Muscle of leg (tissue), 16 donors: ENCODE data around the gene CLSTN1. TPM values are rescaled to one million over a fixed set of nuclear protein-coding genes. Genes with fewer than 3 reads are reported as not detected.
A peak's percentile ranks its signal among the peaks of the same experiment; 100 is the strongest.

Experiments used
- DNase-seq: peaks from one replicate; pipeline ENCODE4 v3.0.0; 2013
- H3K27ac ChIP-seq: one replicate; pipeline ENCODE4 v1.5.1; 2013; ENCODE audit warnings: mild to moderate bottlenecking, low read length, control low read depth
- H3K27me3 ChIP-seq: one replicate; pipeline ENCODE4 v1.6.1; 2013; ENCODE audit warnings: low read length; ENCODE audit not compliant: control insufficient read depth, insufficient read depth
- H3K36me3 ChIP-seq: one replicate; pipeline ENCODE4 v1.6.1; 2013; ENCODE audit warnings: low read length; ENCODE audit not compliant: control insufficient read depth, insufficient read depth
- H3K4me1 ChIP-seq: one replicate; pipeline ENCODE4 v1.6.1; 2013; ENCODE audit warnings: low read length; ENCODE audit not compliant: control insufficient read depth, insufficient read depth
- H3K4me3 ChIP-seq: one replicate; pipeline ENCODE4 v1.5.1; 2013; ENCODE audit warnings: low read length, control low read depth
- H3K9me3 ChIP-seq: replicated peaks from 2 replicates; pipeline ENCODE4 v1.6.1; 2013; ENCODE audit warnings: low read depth, low read length; ENCODE audit not compliant: control insufficient read depth
- WGBS: methylation state at CpG from one replicate; pipeline ENCODE4 v1.1.5; 2013; ENCODE audit warnings: missing lambda C conversion rate; ENCODE audit not compliant: insufficient coverage; 5-methylcytosine and 5-hydroxymethylcytosine counted together
- long read RNA-seq, 11 donors: transcript quantifications; one replicate each; lab custom pipeline, GENCODE V29; 2026
- polyA plus RNA-seq, 8 donors: library from polyadenylated mRNA; unstranded; fragments of 120-200 nt; gene quantifications; one replicate each; pipeline versions ENCODE4 v1.2.1 to v1.2.3, GENCODE V29; 2013; ENCODE audit warnings: inconsistent platforms in 1 of 8, low replicate concordance in 1 of 8; ENCODE audit not compliant: insufficient read length in 8 of 8, insufficient read depth in 1 of 8
- total RNA-seq: library from RNA; stranded (reverse); fragments of 120-200 nt; gene quantifications from one replicate; pipeline ENCODE4 v1.2.4, GENCODE V29; 2013

The CLSTN1 gene
- 39.3 TPM for total RNA-seq
- 100 to 1,000 TPM in 1 of 8 donors, 10 to 100 TPM in 7; 64.2 to 102 (median 82.9) TPM for polyA plus RNA-seq
- long read RNA-seq, donor 1, full-length matches to known transcripts, result 2 of 2 reads
- long read RNA-seq, donor 1, partial matches to known transcripts, result 0 of 2 reads
- long read RNA-seq, donor 1, other reads (novel, unspliced or antisense), result 0 of 2 reads
- long read RNA-seq, donor 2, result 0 reads
- long read RNA-seq, donor 3, full-length matches to known transcripts, result 3 of 10 reads
- long read RNA-seq, donor 3, partial matches to known transcripts, result 7 of 10 reads
- long read RNA-seq, donor 3, other reads (novel, unspliced or antisense), result 0 of 10 reads
- long read RNA-seq, donor 4, full-length matches to known transcripts, result 3 of 11 reads
- long read RNA-seq, donor 4, partial matches to known transcripts, result 8 of 11 reads
- long read RNA-seq, donor 4, other reads (novel, unspliced or antisense), result 0 of 11 reads
- long read RNA-seq, donor 5, full-length matches to known transcripts, result 12 of 42 reads
- long read RNA-seq, donor 5, partial matches to known transcripts, result 30 of 42 reads
- long read RNA-seq, donor 5, other reads (novel, unspliced or antisense), result 0 of 42 reads
- long read RNA-seq, donor 6, full-length matches to known transcripts, result 12 of 32 reads
- long read RNA-seq, donor 6, partial matches to known transcripts, result 20 of 32 reads
- long read RNA-seq, donor 6, other reads (novel, unspliced or antisense), result 0 of 32 reads
- long read RNA-seq, donor 7, full-length matches to known transcripts, result 8 of 18 reads
- long read RNA-seq, donor 7, partial matches to known transcripts, result 10 of 18 reads
- long read RNA-seq, donor 7, other reads (novel, unspliced or antisense), result 0 of 18 reads
- long read RNA-seq, donor 8, full-length matches to known transcripts, result 1 of 27 reads
- long read RNA-seq, donor 8, partial matches to known transcripts, result 26 of 27 reads
- long read RNA-seq, donor 8, other reads (novel, unspliced or antisense), result 0 of 27 reads
- long read RNA-seq, donor 9, full-length matches to known transcripts, result 3 of 9 reads
- long read RNA-seq, donor 9, partial matches to known transcripts, result 6 of 9 reads
- long read RNA-seq, donor 9, other reads (novel, unspliced or antisense), result 0 of 9 reads
- long read RNA-seq, donor 10, full-length matches to known transcripts, result 7 of 7 reads
- long read RNA-seq, donor 10, partial matches to known transcripts, result 0 of 7 reads
- long read RNA-seq, donor 10, other reads (novel, unspliced or antisense), result 0 of 7 reads
- long read RNA-seq, donor 11, full-length matches to known transcripts, result 4 of 15 reads
- long read RNA-seq, donor 11, partial matches to known transcripts, result 11 of 15 reads
- long read RNA-seq, donor 11, other reads (novel, unspliced or antisense), result 0 of 15 reads

GRCh38 chr1:9823943-9824701 is at the start of gene CLSTN1:
Gene CLSTN1, minus strand, starts transcription at chr1:9823965. Its CDS starts 232 bp downstream, at chr1:9823733.
- peaks cover 3% of the 10 kb centered on the region for H3K36me3 ChIP-seq
- WGBS, result under 1% methylated on average over 71 of the region's 93 CpGs
- peak; percentile 96 for DNase-seq
- no peaks in the 10 kb centered on the region for H3K9me3 ChIP-seq
- peaks cover 4% of the 10 kb centered on the region for H3K27me3 ChIP-seq
- H3K4me1 ChIP-seq, result peaks cover 15% of the 10 kb centered on the region
- peak within 1 kb of the TSS; percentile 74 for H3K4me3 ChIP-seq
- H3K27ac ChIP-seq, result peak within 1 kb of the TSS; percentile 80

DNA sequence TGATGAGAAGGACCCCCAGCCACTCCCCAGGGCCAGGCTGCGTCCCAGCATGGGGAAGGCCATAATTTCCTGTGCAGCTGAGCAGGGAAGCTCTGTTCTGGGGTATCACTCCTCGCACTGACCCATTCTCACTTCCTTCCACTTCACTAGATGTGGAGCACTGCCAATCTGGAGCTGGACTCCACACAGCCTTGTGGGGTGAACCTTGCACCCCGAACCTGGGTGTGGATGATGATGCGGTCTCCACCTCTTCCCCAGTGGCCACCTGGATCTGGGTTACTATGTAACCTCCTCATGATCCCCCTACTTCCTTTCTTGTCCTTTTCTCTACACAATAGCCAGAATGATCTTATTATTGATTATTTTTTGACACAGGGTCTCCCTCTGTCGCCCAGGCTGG is 49.6 kb upstream of the CLSTN1 start:
- no peak for DNase-seq
- peaks cover 34% of the 10 kb centered on the region for H3K36me3 ChIP-seq
- 86% methylated on average over 1 of the region's 5 CpGs for WGBS
- H3K4me3 ChIP-seq, result no peak overlapping the region
- no peaks in the 10 kb centered on the region for H3K9me3 ChIP-seq
- H3K27ac ChIP-seq, result peak overlapping the region; percentile 76
- peaks cover 66% of the 10 kb centered on the region for H3K4me1 ChIP-seq
- no peaks in the 10 kb centered on the region for H3K27me3 ChIP-seq

GRCh38 chr1:9872430-9873165 is 48.8 kb upstream of the CLSTN1 start:
- peak; percentile 72 for DNase-seq
- no peaks in the 10 kb centered on the region for H3K9me3 ChIP-seq
- H3K27me3 ChIP-seq, result no peaks in the 10 kb centered on the region
- H3K27ac ChIP-seq, result peak overlapping the region; percentile 78
- H3K36me3 ChIP-seq, result peaks cover 37% of the 10 kb centered on the region
- H3K4me3 ChIP-seq, result no peak overlapping the region
- peaks cover 59% of the 10 kb centered on the region for H3K4me1 ChIP-seq
- WGBS, result 76% methylated on average over 8 of the region's 11 CpGs

- Histone ChIP-seq H3K27me3 (no peaks in the 10 kb centered on the region), H3K4me3 (no peak overlapping the region), H3K36me3 (peaks cover 40% of the 10 kb centered on the region), H3K4me1 (peaks cover 55% of the 10 kb centered on the region), H3K9me3 (no peaks in the 10 kb centered on the region), H3K27ac (peak overlapping the region; percentile 78)
- no peak for DNase-seq
- WGBS, result 79% methylated on average over 16 of the region's 20 CpGs
These were observed 48.1 kb upstream of the CLSTN1 start for GRCh38 chr1:9871707-9872425.

GRCh38 chr1:9871021-9871420 is 47.3 kb upstream of the CLSTN1 start:
- Histone ChIP-seq H3K27me3 (no peaks in the 10 kb centered on the region), H3K4me3 (no peak overlapping the region), H3K36me3 (peaks cover 43% of the 10 kb centered on the region), H3K9me3 (no peaks in the 10 kb centered on the region), H3K27ac (no peak overlapping the region), H3K4me1 (peaks cover 48% of the 10 kb centered on the region)
- whole genome bisulfite sequencing, result 85% methylated on average over 7 of the region's 9 CpGs
- no peak for DNase-seq

GRCh38 chr1:9870572-9870971 is 46.8 kb upstream of the CLSTN1 start:
- 90% methylated on average over 2 of the region's 4 CpGs for WGBS
- peaks cover 47% of the 10 kb centered on the region for H3K4me1 ChIP-seq
- H3K9me3 ChIP-seq, result no peaks in the 10 kb centered on the region
- H3K27ac ChIP-seq, result no peak overlapping the region
- H3K36me3 ChIP-seq, result peaks cover 48% of the 10 kb centered on the region
- no peak overlapping the region for H3K4me3 ChIP-seq
- no peaks in the 10 kb centered on the region for H3K27me3 ChIP-seq
- DNase-seq, result no peak

DNA sequence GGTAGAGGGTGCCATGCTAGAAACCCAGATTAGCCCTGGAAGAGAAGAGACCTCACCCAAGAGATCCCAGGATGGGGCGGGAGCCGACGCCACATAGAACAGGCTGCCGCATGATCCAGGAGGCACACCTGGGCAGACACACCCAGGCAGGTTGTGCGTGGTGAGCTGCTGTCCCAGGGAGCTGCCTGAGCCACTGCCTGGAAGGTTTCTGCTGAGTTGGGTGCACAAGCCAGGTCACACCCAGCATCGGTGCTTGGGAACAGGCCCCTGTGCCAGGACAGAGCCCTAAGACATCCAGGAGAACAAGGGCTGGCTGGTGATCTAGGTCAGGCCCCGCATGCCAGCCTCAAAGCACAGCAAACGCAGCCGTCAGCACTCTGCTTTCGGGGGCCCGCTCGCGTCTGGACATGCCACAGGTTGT is 46.1 kb upstream of the CLSTN1 start:
- Histone ChIP-seq H3K36me3 (peaks cover 49% of the 10 kb centered on the region), H3K27ac (no peak overlapping the region), H3K4me3 (no peak overlapping the region), H3K27me3 (no peaks in the 10 kb centered on the region), H3K4me1 (peaks cover 39% of the 10 kb centered on the region), H3K9me3 (no peaks in the 10 kb centered on the region)
- WGBS, result 85% methylated on average over 6 of the region's 13 CpGs
- DNase-seq, result no peak

DNA sequence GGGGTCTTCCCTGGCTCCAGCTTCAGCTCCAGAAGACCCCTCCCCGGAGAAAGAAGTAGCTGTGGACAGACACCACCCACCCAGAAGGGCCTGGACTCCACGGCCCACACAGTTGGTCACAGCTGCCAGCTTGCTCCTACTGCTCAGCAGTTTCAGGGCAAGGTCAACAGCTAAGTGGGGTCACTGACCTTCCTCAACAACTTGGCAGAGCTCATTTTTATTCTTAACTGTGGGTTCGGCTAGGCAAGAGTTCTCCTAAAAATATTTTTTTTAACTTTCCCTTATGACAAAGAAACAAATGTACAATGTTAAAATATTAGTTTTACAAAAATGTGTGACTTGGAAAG is 44.5 kb upstream of the CLSTN1 start:
- H3K4me3 ChIP-seq, result no peak overlapping the region
- WGBS, result 50% methylated on average over 1 of the region's 3 CpGs
- no peaks in the 10 kb centered on the region for H3K9me3 ChIP-seq
- H3K36me3 ChIP-seq, result peaks cover 62% of the 10 kb centered on the region
- H3K4me1 ChIP-seq, result peaks cover 31% of the 10 kb centered on the region
- no peaks in the 10 kb centered on the region for H3K27me3 ChIP-seq
- no peak overlapping the region for H3K27ac ChIP-seq
- no peak for DNase-seq
